ENCODE data around the gene NELFB. TPM values are rescaled to one million over a fixed set of nuclear protein-coding genes. Genes with fewer than 3 reads are reported as not detected.
A peak's percentile ranks its signal among the peaks of the same experiment; 100 is the strongest.
"Not testable (repeated sequence)": the region's sequence is repeated elsewhere in the genome, so short reads cannot be mapped to it uniquely, and the experiment has no call there.

NELFB gene
- total RNA-seq, 1 experiment from 2014 or later, result 92.6 TPM

DNA sequence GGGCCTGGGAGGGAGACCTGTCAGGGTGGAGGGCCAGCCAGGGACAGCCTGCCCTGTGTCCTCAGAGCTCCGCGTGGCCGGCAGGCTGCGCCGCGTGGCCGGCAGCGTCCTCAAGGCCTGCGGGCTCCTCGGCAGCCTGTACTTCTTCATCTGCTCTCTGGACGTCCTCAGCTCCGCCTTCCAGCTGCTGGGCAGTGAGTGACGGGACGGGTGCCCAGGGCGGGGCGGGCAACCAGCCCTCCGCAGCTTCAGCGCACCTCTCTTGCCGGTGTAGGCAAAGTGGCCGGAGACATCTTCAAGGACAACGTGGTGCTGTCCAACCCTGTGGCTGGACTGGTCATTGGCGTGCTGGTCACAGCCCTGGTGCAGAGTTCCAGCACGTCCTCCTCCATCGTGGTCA is 22.6 kb upstream of the NELFB start:
- DNase-seq (ENCODE audit: low read depth), result no peak
- in situ Hi-C loops (cut with HindIII; ENCODE audit: low pct_unique_long_range_greater_than_20kb, low sequenced_read_pairs), result no loop called here

- in situ Hi-C loops (cut with HindIII; ENCODE audit: low pct_unique_long_range_greater_than_20kb, low sequenced_read_pairs), result no loop called here
- DNase-seq (ENCODE audit: low read depth), result no peak
Observed at GRCh38 chr9:137233143-137233980, 21.8 kb upstream of the NELFB start.

- DNase-seq (ENCODE audit: low read depth), result no peak
- in situ Hi-C loops (cut with HindIII; ENCODE audit: low pct_unique_long_range_greater_than_20kb, low sequenced_read_pairs), result no loop called here
Observed at GRCh38 chr9:137234055-137234697, 21.0 kb upstream of the NELFB start.

GRCh38 chr9:137234758-137235423 is 20.2 kb upstream of the NELFB start:
- no peak for DNase-seq (ENCODE audit: low read depth)
- in situ Hi-C loops (cut with HindIII; ENCODE audit: low pct_unique_long_range_greater_than_20kb, low sequenced_read_pairs), result no loop called here

DNA sequence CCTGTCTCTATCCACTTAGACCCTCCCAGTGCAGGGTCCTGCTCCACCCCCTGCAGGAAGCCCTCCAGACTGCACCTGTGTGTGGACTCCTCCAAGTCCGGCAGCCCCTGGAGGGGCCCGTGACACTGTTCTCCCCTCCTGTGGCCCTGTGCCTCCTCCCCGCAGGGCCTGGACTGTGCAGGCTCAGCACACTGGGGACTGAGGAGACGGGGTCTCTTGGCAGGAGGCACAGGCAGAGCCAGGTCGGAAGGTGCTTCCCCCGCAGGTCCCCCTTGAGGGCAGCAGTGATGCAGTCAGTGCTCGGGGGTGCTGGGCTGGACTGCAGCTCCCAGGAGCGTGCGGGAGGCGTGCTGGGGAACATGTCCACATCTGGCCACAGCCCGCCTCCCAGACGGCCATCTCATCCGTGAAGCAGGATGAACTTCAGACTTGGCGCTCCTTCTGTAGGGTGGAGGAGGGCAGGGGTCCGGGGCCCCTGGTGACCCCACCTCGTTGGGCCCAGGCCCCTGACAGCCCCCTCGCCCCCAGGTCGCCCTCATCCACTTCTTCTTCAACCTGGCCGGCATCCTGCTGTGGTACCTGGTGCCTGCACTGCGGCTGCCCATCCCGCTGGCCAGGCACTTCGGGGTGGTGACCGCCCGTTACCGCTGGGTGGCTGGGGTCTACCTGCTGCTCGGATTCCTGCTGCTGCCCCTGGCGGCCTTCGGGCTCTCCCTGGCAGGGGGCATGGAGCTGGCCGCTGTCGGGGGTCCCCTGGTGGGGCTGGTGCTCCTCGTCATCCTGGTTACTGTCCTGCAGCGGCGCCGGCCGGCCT is 19.5 kb upstream of the NELFB start:
- no peak for DNase-seq (ENCODE audit: low read depth)
- in situ Hi-C loops (cut with HindIII; ENCODE audit: low pct_unique_long_range_greater_than_20kb, low sequenced_read_pairs), result no loop called here

DNA sequence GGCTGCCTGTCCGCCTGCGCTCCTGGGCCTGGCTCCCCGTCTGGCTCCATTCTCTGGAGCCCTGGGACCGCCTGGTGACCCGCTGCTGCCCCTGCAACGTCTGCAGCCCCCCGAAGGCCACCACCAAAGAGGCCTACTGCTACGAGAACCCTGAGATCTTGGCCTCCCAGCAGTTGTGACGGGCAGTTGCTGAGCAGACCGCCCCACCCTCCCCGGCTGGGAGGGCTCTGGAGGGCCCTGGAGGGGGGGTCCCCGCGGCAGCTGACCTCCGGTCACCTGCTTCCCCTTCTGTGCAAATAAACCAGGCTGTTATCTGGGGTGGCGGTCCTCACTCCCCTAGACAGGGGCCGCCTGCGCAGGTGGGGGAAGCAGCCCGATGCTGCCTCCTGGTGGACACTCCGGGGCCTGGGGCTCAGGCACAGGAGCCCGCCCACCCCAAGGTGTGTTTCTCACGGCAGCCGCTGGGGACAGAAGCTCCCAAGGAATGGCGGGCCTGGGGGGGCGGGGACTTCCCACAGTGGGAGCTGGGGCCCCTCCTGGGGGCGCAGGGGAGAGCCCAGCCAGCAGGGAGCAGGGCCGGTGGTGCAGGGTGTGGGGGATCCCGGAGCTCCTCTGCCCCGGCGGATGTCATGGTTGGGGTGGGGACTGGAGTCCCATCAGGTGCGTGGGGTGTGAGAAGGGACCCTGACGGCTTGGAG is 18.7 kb upstream of the NELFB start:
- DNase-seq (ENCODE audit: low read depth), result peak; percentile 73
- in situ Hi-C loops (cut with HindIII; ENCODE audit: low pct_unique_long_range_greater_than_20kb, low sequenced_read_pairs), result no loop called here

- in situ Hi-C loops (cut with HindIII; ENCODE audit: low pct_unique_long_range_greater_than_20kb, low sequenced_read_pairs), result no loop called here
- no peak for DNase-seq (ENCODE audit: low read depth)
Observed at GRCh38 chr9:137236936-137237421, 18.1 kb upstream of the NELFB start.

DNA sequence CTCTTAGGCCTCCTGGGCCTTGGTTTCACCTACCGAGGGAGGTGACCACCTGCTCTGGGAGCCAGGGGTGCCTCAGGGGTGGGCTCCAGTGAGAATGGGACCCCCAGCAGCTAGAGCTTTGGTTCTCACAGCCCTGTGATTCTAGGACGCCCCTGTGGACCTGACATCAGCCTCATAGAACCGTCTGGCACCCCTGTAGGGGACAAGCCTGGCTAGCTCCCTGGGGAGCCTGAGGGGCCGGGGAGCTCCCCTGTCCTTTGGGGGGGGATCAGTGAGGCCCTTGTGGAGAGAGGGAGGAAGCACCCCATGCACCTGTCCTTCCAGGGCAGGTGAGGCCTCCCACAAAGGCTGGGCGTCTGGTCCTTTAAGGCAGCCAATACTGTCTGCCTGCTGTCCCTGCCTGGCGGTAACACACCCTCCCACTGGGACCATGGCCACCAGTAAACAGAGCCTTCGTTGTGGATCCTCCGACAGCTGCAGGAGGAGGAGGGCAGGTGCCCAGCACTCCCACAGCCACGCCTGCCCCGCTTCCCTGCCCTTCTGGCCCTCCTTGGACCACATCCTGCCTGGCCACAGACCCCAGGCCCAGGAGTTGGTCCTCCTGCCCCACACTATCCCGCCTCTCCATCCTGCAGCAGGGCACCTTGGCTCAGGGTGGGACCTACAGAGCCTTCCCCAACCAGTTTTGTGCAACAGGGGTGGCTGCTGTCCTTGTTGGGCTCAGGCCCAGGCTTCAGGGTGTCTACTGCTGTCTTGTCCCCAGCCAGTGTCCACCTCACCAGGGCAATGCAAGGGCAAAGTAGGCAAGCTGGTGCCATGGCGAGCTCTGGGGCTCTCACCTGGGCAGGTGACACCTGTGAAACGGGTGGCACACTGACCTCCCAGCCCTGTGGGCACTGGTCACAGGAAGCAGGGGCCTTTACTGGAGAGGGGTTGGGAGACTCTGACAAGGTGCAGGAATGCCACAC is 17.1 kb upstream of the NELFB start:
- no peak for DNase-seq (ENCODE audit: low read depth)
- in situ Hi-C loops (cut with HindIII; ENCODE audit: low pct_unique_long_range_greater_than_20kb, low sequenced_read_pairs), result no loop called here

GRCh38 chr9:137239541-137240200 is 15.5 kb upstream of the NELFB start:
- in situ Hi-C loops (cut with HindIII; ENCODE audit: low pct_unique_long_range_greater_than_20kb, low sequenced_read_pairs); DNase-seq (ENCODE audit: low read depth): not testable (repeated sequence)

- in situ Hi-C loops (cut with HindIII; ENCODE audit: low pct_unique_long_range_greater_than_20kb, low sequenced_read_pairs), result no loop called here
- DNase-seq (ENCODE audit: low read depth), result no peak
Observed at GRCh38 chr9:137240318-137240840, 14.7 kb upstream of the NELFB start.

DNA sequence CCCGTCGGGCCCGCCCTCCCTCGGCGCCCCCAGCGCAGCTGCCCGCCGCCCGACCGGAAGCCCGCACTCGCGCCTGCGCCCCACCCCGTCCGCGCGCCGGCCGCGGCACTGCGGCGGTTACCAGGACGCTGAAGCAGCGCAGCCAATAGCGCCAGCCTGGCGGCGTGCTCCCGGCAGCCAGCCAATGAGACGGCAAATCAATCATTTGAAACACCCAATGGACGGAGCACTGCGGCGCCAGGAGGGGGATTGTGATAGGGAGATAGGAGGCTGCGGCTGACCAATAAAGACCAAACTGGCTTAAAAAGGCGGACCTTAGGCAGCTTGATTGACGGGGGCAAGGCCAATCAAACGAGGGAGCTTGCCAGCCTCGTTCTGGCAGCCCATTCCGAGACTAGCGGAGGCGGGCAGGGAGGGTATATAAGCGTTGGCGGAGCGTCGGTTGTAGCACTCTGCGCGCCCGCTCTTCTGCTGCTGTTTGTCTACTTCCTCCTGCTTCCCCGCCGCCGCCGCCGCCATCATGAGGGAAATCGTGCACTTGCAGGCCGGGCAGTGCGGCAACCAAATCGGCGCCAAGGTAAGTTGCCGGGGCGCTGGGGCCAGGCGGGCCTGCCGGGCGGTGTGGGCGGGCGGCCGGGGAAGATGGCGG is 14.2 kb upstream of the NELFB start, which contains the start of gene TUBB4B:
Gene TUBB4B (plus strand): TSS at position 447 of the 649 bp plus-strand sequence. CDS start 74 bp downstream, at position 521.
- DNase-seq (ENCODE audit: low read depth), result peak; percentile 99

GRCh38 chr9:137241490-137242268 is 13.4 kb upstream of the NELFB start:
- in situ Hi-C loops (cut with HindIII; ENCODE audit: low pct_unique_long_range_greater_than_20kb, low sequenced_read_pairs), result no loop called here
- no peak for DNase-seq (ENCODE audit: low read depth)

More for the DNA sequence above, 14.2 kb upstream of the NELFB start, which contains the start of gene TUBB4B:
- in situ Hi-C loops (cut with HindIII; ENCODE audit: low pct_unique_long_range_greater_than_20kb, low sequenced_read_pairs), result no loop called here

DNA sequence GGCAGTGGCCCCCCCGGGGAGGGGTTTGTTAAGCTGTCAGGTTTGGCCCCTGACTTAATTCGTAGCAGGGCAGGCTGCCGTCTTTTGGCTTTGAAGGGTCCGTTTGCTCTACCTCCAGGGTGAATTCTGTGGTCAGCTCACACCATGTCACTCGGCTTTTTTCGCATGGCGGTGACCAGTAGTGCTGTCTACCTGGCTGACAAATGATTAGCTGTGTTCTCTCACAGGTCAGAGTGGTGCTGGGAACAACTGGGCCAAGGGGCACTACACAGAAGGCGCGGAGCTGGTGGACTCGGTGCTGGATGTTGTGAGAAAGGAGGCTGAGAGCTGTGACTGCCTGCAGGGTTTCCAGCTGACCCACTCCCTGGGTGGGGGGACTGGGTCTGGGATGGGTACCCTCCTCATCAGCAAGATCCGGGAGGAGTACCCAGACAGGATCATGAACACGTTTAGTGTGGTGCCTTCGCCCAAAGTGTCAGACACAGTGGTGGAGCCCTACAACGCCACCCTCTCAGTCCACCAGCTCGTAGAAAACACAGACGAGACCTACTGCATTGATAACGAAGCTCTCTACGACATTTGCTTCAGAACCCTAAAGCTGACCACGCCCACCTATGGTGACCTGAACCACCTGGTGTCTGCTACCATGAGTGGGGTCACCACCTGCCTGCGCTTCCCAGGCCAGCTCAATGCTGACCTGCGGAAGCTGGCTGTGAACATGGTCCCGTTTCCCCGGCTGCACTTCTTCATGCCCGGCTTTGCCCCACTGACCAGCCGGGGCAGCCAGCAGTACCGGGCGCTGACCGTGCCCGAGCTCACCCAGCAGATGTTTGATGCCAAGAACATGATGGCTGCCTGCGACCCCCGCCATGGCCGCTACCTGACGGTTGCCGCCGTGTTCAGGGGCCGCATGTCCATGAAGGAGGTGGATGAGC is 12.6 kb upstream of the NELFB start:
- in situ Hi-C loops (cut with HindIII; ENCODE audit: low pct_unique_long_range_greater_than_20kb, low sequenced_read_pairs), result no loop called here

GRCh38 chr9:137243266-137243625 is 11.9 kb upstream of the NELFB start:
- DNase-seq (ENCODE audit: low read depth); in situ Hi-C loops (cut with HindIII; ENCODE audit: low pct_unique_long_range_greater_than_20kb, low sequenced_read_pairs): not testable (repeated sequence)

More for the DNA sequence above, 12.6 kb upstream of the NELFB start:
- no peak for DNase-seq (ENCODE audit: low read depth)
